K562 treated with DMSO at 1 percent for 24 hours (cell line): Measurements from ENCODE around the gene VSTM1. TPM values are rescaled to one million over a fixed set of nuclear protein-coding genes. Genes with fewer than 3 reads are reported as not detected.

Experiments
- total RNA-seq: library from RNA; unstranded; fragments of 300-600 nt; gene quantifications from 2 replicates; pipeline ENCODE4 v1.2.3, GENCODE V29; 2022; ENCODE audit warnings: low read depth; ENCODE audit not compliant: insufficient read depth

VSTM1 gene, protein sequence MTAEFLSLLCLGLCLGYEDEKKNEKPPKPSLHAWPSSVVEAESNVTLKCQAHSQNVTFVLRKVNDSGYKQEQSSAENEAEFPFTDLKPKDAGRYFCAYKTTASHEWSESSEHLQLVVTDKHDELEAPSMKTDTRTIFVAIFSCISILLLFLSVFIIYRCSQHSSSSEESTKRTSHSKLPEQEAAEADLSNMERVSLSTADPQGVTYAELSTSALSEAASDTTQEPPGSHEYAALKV
- total RNA-seq: not detected in 2 replicates

GRCh38 chr19:54063350-54064116, at the start of gene VSTM1:
Gene VSTM1 (minus strand): TSS chr19:54063897. CDS start chr19:54063777, 120 bp downstream.

DNA sequence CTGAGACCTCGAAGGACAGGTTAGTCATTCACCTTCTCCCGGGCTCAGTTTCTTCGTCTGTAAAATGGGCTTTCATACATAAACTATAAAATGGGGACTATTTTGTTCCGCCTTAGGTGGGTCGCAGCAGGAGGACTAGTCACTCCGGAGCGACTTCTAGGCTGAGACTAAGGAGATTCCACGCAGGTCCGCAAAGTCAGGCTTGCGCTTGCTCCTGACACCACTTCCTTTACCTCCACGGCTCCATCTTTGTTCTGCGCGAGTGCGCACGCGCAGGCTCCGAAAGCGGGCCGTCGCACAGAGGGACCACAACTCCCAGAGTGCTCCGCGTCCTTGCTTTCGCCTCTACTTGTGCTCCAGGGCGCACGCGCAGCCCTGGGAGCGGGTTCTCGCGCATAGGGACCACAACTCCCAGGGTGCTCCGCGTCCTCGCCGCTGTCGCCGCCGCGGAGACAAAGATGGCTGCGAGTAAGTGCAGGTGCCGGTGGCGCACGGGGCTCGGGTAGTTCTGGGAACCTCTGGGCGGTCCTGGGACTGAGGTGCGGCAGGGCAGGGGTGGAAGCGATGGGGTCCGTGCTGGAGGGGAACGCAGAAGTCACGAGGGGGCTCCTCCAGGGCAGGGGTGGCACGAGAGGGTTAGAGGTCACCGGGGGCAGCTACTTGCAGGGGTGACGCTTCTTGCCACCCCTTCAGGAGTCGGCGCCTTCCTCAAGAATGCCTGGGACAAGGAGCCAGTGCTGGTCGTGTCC, 38.9 kb upstream of the VSTM1 start, which contains the start of gene NDUFA3:
NDUFA3 (plus strand) TSS at position 435 of the 749 bp plus-strand sequence; CDS start at position 459, 24 bp downstream.

GRCh38 chr19:54100561-54100960, 36.9 kb upstream of the VSTM1 start, which contains the start of gene OSCAR:
Gene OSCAR (minus strand): TSS chr19:54100803. CDS start chr19:54100792, 11 bp downstream.

GRCh38 chr19:54081032-54081431, 17.3 kb upstream of the VSTM1 start, which contains the start of gene TARM1:
Gene TARM1 (minus strand): TSS chr19:54081365. CDS start chr19:54081340, 25 bp downstream.

DNA sequence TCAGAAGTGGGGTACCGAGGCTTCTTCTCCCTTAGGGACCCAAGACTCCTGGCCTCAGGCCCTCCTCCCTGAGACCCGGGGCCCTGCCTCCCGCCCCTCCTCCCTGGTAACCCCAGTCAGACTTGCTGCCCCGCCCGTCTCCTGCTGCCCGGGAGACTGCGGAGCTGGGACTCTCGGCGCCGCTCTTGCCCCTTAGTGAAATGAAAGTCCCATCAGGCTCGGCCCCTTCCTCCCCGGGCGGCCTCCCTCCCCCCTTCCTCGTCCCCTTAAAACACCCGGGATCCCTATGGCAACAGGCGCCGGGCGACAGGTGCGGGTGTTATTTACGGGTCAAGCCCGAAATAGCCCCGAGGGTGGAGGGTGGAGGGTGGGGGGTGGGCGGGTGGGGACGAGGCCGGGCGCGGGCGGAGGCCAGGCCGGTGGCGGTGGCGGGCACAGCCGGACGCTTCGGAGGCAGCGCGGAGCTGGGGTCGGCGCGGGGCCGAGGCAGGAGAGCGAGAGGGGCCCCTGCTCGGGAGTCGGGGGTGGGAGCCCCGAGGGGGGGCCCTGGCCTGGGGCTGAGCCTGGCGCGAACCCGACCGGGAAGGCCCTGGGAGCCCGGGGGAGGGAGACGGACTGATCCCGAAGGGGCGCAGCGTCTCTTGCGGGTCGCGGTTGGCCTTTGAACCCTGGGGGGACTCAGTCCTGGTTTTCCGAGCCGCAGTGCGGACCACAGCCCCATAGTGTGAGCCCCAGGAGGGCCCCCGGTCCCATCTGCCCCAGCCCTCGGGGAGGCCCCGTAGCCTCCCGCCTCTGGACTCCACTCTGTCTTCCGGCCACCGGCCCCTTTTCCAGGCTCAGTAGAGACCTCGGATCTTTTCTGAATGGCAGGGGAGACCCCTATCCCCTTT, 72.2 kb downstream of the VSTM1 start, which contains the start of gene CACNG6:
CACNG6 (plus strand) TSS at position 414 of the 890 bp plus-strand sequence. CDS start 1,241 bp downstream, outside the sequence.

Other genes with a start within 250 kb of the VSTM1 start
- gene NLRP12, start 239.6 kb downstream of the VSTM1 start, total RNA-seq: 0.17 and 0.29 TPM in 2 replicates
- gene MYADM, start 196.0 kb downstream of the VSTM1 start, total RNA-seq: 36.2 and 59.6 TPM in 2 replicates
- gene PRKCG, start 181.7 kb downstream of the VSTM1 start, total RNA-seq: 0.08 TPM in 1 of 2 replicates, not detected in the other
- not detected in 2 replicates for gene CACNG7, start 154.6 kb downstream of the VSTM1 start, total RNA-seq
- gene CACNG8, start 101.0 kb downstream of the VSTM1 start, total RNA-seq: not detected in 2 replicates
- not detected in 2 replicates for gene CACNG6, start 72.3 kb downstream of the VSTM1 start, total RNA-seq
- not detected in 2 replicates for gene TARM1, start 17.5 kb upstream of the VSTM1 start, total RNA-seq
- 1.4 and 1.9 TPM in 2 replicates for gene OSCAR, start 36.9 kb upstream of the VSTM1 start, total RNA-seq
- 86.4 and 133 TPM in 2 replicates for gene NDUFA3, start 39.0 kb upstream of the VSTM1 start, total RNA-seq
- gene TFPT, start 51.8 kb upstream of the VSTM1 start, total RNA-seq: 9.7 and 20.2 TPM in 2 replicates
- 90.1 and 106 TPM in 2 replicates for gene PRPF31, start 51.9 kb upstream of the VSTM1 start, total RNA-seq
- gene CNOT3, start 73.9 kb upstream of the VSTM1 start, total RNA-seq: 71.9 and 76.1 TPM in 2 replicates
- 8.3 and 8.5 TPM in 2 replicates for gene LENG1, start 95.8 kb upstream of the VSTM1 start, total RNA-seq
- 0.90 TPM in 1 of 2 replicates, not detected in the other for gene TMC4, start 109.3 kb upstream of the VSTM1 start, total RNA-seq
- 227 and 231 TPM in 2 replicates for gene MBOAT7, start 125.7 kb upstream of the VSTM1 start, total RNA-seq
- 86.8 and 89.8 TPM in 2 replicates for gene TSEN34, start 127.4 kb upstream of the VSTM1 start, total RNA-seq
- 6,803 and 7,007 TPM in 2 replicates for gene RPS9, start 137.0 kb upstream of the VSTM1 start, total RNA-seq
- gene LILRB3, start 159.1 kb upstream of the VSTM1 start, total RNA-seq: not detected in 2 replicates
- not detected in 2 replicates for gene LILRA6, start 178.9 kb upstream of the VSTM1 start, total RNA-seq
- gene LILRB5, start 193.4 kb upstream of the VSTM1 start, total RNA-seq: not detected in 2 replicates
- not detected in 2 replicates for gene LILRB2, start 217.2 kb upstream of the VSTM1 start, total RNA-seq
- not detected in 2 replicates for gene LILRA5, start 249.3 kb upstream of the VSTM1 start, total RNA-seq